Thyroid gland (tissue), 4 donors: ENCODE measurements around the gene COL5A2.

ENCODE experiments used
- POLR2A ChIP-seq, 2 donors: fragments of 450-650 bp; IDR thresholded peaks; one replicate each; pipeline ENCODE4 v1.6.1; 2017; ENCODE audit warnings: antibody characterized with exemption in 2 of 2, mild to moderate bottlenecking in 2 of 2, moderate library complexity in 1 of 2
- TF ChIP-seq, protein P1 (sequence below), 6 experiments: fragments of 200-600 bp in 3 of 6; fragments of 450-650 bp in 3 of 6; sonication (generic) in 3 of 6; IDR thresholded peaks; one replicate each; pipeline ENCODE4 v1.5.1; 2016 to 2019; ENCODE audit warnings: antibody characterized with exemption in 6 of 6, mild to moderate bottlenecking in 2 of 6, inconsistent platforms in 1 of 6, moderate library complexity in 1 of 6

DNA sequence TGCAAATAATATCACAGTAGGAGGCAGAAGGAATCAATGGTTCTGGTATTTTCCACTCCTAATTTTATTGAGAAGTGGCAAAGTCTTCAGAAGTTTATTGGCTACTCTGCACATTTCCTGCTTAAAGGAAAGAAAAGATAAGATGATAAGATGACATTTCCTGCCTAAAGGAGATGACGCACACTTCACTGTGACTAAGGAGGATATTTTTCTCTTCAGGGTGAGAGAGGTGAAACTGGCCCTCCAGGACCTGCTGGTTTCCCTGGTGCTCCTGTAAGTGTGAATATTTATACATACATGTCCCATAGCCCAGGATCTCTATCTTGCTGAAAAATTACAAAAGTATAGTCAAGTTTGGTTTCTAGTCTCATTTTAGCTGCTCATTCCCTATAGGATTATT lies 177.5 kb downstream of the COL5A2 start:
- TF ChIP-seq POLR2A (IDR thresholded peaks at IDR 0.05), result no peak
- TF ChIP-seq, protein P1, sequence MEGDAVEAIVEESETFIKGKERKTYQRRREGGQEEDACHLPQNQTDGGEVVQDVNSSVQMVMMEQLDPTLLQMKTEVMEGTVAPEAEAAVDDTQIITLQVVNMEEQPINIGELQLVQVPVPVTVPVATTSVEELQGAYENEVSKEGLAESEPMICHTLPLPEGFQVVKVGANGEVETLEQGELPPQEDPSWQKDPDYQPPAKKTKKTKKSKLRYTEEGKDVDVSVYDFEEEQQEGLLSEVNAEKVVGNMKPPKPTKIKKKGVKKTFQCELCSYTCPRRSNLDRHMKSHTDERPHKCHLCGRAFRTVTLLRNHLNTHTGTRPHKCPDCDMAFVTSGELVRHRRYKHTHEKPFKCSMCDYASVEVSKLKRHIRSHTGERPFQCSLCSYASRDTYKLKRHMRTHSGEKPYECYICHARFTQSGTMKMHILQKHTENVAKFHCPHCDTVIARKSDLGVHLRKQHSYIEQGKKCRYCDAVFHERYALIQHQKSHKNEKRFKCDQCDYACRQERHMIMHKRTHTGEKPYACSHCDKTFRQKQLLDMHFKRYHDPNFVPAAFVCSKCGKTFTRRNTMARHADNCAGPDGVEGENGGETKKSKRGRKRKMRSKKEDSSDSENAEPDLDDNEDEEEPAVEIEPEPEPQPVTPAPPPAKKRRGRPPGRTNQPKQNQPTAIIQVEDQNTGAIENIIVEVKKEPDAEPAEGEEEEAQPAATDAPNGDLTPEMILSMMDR (IDR thresholded peaks at IDR 0.05), result no peak
